Kidney (tissue), 14 donors: ENCODE measurements around the gene B3GNT5. TPM values are rescaled to one million over a fixed set of nuclear protein-coding genes. Genes with fewer than 3 reads are reported as not detected.

Source experiments
- DNase-seq, 5 donors: peaks; one replicate each; pipeline ENCODE4 v3.0.0-alpha.2; 2013 to 2020
- FAIRE-seq: peaks from 2 replicates; lab custom pipeline; 2012; peaks lifted over from hg19 to GRCh38; lab: Jason Lieb, UNC
- H3K27ac ChIP-seq, 2 donors: one replicate each; pipeline ENCODE4 v1.7.0; 2013; ENCODE audit warnings: low read depth in 2 of 2, low read length in 2 of 2, inconsistent platforms in 1 of 2
- H3K27me3 ChIP-seq: one replicate; pipeline ENCODE4 v1.7.1; 2013; ENCODE audit warnings: low read length, inconsistent platforms; ENCODE audit not compliant: control insufficient read depth, insufficient read depth
- H3K36me3 ChIP-seq, 3 donors: one replicate each; pipeline versions ENCODE4 v1.7.0 to v1.7.1; 2013; ENCODE audit warnings: low read length in 3 of 3, control low read depth in 1 of 3, inconsistent platforms in 1 of 3; ENCODE audit not compliant: insufficient read depth in 3 of 3, control insufficient read depth in 2 of 3
- H3K4me1 ChIP-seq, 3 donors: one replicate each; pipeline versions ENCODE4 v1.7.0 to v1.7.1; 2013; ENCODE audit warnings: low read length in 3 of 3, inconsistent platforms in 1 of 3, low read depth in 1 of 3; ENCODE audit not compliant: control insufficient read depth in 2 of 3, insufficient read depth in 2 of 3
- H3K4me3 ChIP-seq, 3 donors: one replicate each; pipeline versions ENCODE4 v1.7.0 to v1.8.1; 2013; ENCODE audit warnings: low read length in 3 of 3, control low read depth in 1 of 3, inconsistent platforms in 1 of 3
- H3K9ac ChIP-seq, 3 donors: one replicate each; pipeline versions ENCODE4 v1.7.0 to v1.7.1; 2013; ENCODE audit warnings: low read length in 3 of 3, control low read depth in 1 of 3, inconsistent platforms in 1 of 3
- H3K9me3 ChIP-seq, 3 donors: one replicate each; pipeline versions ENCODE4 v1.7.0 to v1.7.1; 2013; ENCODE audit warnings: low read length in 3 of 3, control low read depth in 1 of 3, inconsistent platforms in 1 of 3; ENCODE audit not compliant: control insufficient read depth in 2 of 3, insufficient read depth in 1 of 3
- CTCF ChIP-seq: IDR thresholded peaks from 3 replicates; pipeline ENCODE4 v1.5.1; 2012; ENCODE audit warnings: mild to moderate bottlenecking, moderate library complexity, borderline replicate concordance; ENCODE audit not compliant: insufficient read depth; ENCODE audit errors: extremely low read depth
- intact Hi-C: fragments of 100-400 bp; cut with DNase I; formaldehyde crosslinking; loops from one replicate; pipeline ENCODE4 v1.11.1; 2022
- polyA plus RNA-seq: library from polyadenylated mRNA; stranded (reverse); fragments of 350-450 nt; fragmentation: Illumina TruSeq; extraction: RNeasy Lipid Tissue Mini Kit (QIAGEN cat#74804); gene quantifications from one replicate; pipeline ENCODE4 v1.2.3, GENCODE V29; 2014; ENCODE audit warnings: low read depth, low replicate concordance; ENCODE audit not compliant: insufficient read depth
- total RNA-seq: library from RNA; stranded (reverse); fragmentation: NEBNext Ultra II Directional; extraction: Animal tissue kit (Norgen Biotek cat#: 25700); gene quantifications from one replicate; pipeline ENCODE4 v1.2.1, GENCODE V29; 2021
- donor health status: control.
- donor health status: control.
- donor health status: control.
- donor health status: control.
- donor health status: control.
- donor health status: DM: yes; HTN: yes; CAD: no.
- donor health status: Normal renal cell carcinoma (clear cell type).

Gene B3GNT5
- total and polyA plus RNA-seq, 2 donors from 2014 or later: 2.4 to 9.9 TPM

- Histone ChIP-seq H3K9ac (peak overlapping the region in 1 of 3 donors; percentile 17), H3K4me3 (no peak overlapping the region), H3K4me1 (peaks cover 8 to 11% (median 10%) of the 10 kb centered on the region in 3 donors), H3K36me3 (no peaks in the 10 kb centered on the region), H3K27ac (no peak overlapping the region), H3K9me3 (no peaks in the 10 kb centered on the region), H3K27me3 (no peaks in the 10 kb centered on the region)
- intact Hi-C loops: no loop called here
- no peak for TF ChIP-seq CTCF
- FAIRE-seq (no peak), DNase-seq (no peak)
Measured at GRCh38 chr3:183264268-183264667, 11.2 kb downstream of the B3GNT5 start.

- TF ChIP-seq CTCF: no peak
- H3K4me1 ChIP-seq: peaks cover 6 to 11% (median 10%) of the 10 kb centered on the region in 3 donors
- H3K27ac ChIP-seq: no peak overlapping the region
- H3K36me3 ChIP-seq: no peaks in the 10 kb centered on the region
- H3K9ac ChIP-seq: no peak overlapping the region
- no peaks in the 10 kb centered on the region for H3K9me3 ChIP-seq
- intact Hi-C loops: no loop called here
- no peak overlapping the region for H3K4me3 ChIP-seq
- no peak for FAIRE-seq
- no peaks in the 10 kb centered on the region for H3K27me3 ChIP-seq
- DNase-seq: peak in 4 of 5 donors; percentile 61 to 76 (median 74)
Measured at GRCh38 chr3:183265157-183265642, 12.1 kb downstream of the B3GNT5 start.

- H3K27me3 ChIP-seq: no peaks in the 10 kb centered on the region
- intact Hi-C loops: no loop called here
- no peak overlapping the region for H3K9ac ChIP-seq
- no peaks in the 10 kb centered on the region for H3K36me3 ChIP-seq
- H3K4me1 ChIP-seq: peaks cover 6 to 11% (median 10%) of the 10 kb centered on the region in 3 donors
- H3K9me3 ChIP-seq: no peaks in the 10 kb centered on the region
- TF ChIP-seq CTCF: no peak
- no peak for FAIRE-seq
- peak in 2 of 5 donors; percentile 46 to 56 for DNase-seq
- no peak overlapping the region for H3K27ac ChIP-seq
- H3K4me3 ChIP-seq: no peak overlapping the region
Measured at GRCh38 chr3:183265834-183266417, 12.9 kb downstream of the B3GNT5 start.
